Body of pancreas (tissue), 4 donors: ENCODE results near the gene SUSD4. TPM values are rescaled to one million over a fixed set of nuclear protein-coding genes. Genes with fewer than 3 reads are reported as not detected.

ENCODE experiments used
- ATAC-seq: fragments of 150-250 bp; one replicate; pipeline ENCODE4 v1.9.1; 2016
- DNase-seq, 4 donors: peaks; one replicate each; pipeline ENCODE4 v3.0.0-alpha.2; 2019
- H3K27ac ChIP-seq, 4 donors: fragments of 200-600 bp; sonication (generic); 1 replicate in 3 of 4; 2 replicates in 1 of 4; pipeline versions ENCODE4 v1.5.1 to v1.6.1; 2016 to 2019; ENCODE audit warnings: mild to moderate bottlenecking in 1 of 4, mixed read lengths in 1 of 4, moderate library complexity in 1 of 4
- H3K27me3 ChIP-seq, 2 donors: fragments of 200-600 bp; sonication (generic); one replicate each; pipeline ENCODE4 v1.6.0; 2016; ENCODE audit warnings: mild to moderate bottlenecking in 1 of 2
- H3K36me3 ChIP-seq, 2 donors: fragments of 200-600 bp; sonication (generic); replicated peaks in 1 of 2; 2 replicates each; pipeline ENCODE4 v1.5.1; 2016; ENCODE audit warnings: low read depth in 2 of 2; ENCODE audit not compliant: insufficient read depth in 1 of 2
- H3K4me1 ChIP-seq: fragments of 200-600 bp; sonication (generic); one replicate; pipeline ENCODE4 v1.6.0; 2016
- H3K4me3 ChIP-seq, 2 donors: fragments of 200-600 bp; sonication (generic); 1 replicate in 1 of 2; 2 replicates in 1 of 2; pipeline ENCODE4 v1.5.1; 2016 to 2019
- H3K9me3 ChIP-seq, 3 donors: fragments of 200-600 bp; sonication (generic); 1 replicate in 2 of 3; 2 replicates in 1 of 3; pipeline ENCODE4 v1.5.1; 2016
- CTCF ChIP-seq, 7 experiments: fragments of 450-650 bp in 4 of 7; fragments of 200-600 bp in 3 of 7; sonication (generic) in 3 of 7; IDR thresholded peaks; one replicate each; pipeline ENCODE4 v1.5.1; 2016 to 2019; ENCODE audit warnings: antibody characterized with exemption in 7 of 7
- POLR2A ChIP-seq, 3 donors: fragments of 450-650 bp; IDR thresholded peaks; one replicate each; pipeline ENCODE4 v1.6.1; 2016; ENCODE audit warnings: antibody characterized with exemption in 3 of 3, mild to moderate bottlenecking in 2 of 3
- WGBS, 2 donors: methylation state at CpG; one replicate each; pipeline ENCODE4 v1.1.5; 2017; 5-methylcytosine and 5-hydroxymethylcytosine counted together
- intact Hi-C: fragments of 100-400 bp; cut with DNase I; formaldehyde crosslinking; loops from one replicate; pipeline ENCODE4 v1.15.1; 2023
- total RNA-seq, 2 donors: library from RNA; depleted of rRNA; stranded (reverse); fragments of >200 nt; gene quantifications; one replicate each; pipeline ENCODE4 v1.1.0, GENCODE V29; 2016

Gene SUSD4
- total RNA-seq, 2 donors from 2014 or later, result 3.6 to 18.1 TPM

DNA sequence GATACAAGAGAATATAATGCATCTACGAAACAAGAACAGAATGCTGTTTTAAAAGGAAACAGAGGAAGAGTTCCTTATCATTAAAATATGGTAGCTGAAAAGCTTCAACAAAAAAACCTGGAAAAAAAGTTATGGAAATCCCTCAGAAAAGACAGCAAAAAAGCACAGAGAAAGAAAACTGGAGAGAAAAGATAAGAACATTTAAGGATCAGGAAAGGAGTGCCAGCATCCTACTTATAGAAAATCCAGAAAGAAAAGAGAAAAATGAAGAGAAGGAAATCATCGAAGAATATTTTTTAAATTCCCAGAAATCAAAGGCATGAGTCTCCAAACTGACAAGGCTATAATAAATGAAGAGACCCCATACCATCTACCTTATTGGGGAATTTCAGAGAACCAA, 29.8 kb downstream of the SUSD4 start:
- WGBS, 2 donors, result 91% methylated on average over 2 of the region's 2 CpGs
- Histone ChIP-seq H3K4me1 (no peaks in the 10 kb centered on the region), H3K27me3 (no peaks in the 10 kb centered on the region), H3K27ac (no peak overlapping the region), H3K4me3 (no peak overlapping the region), H3K36me3 (no peaks in the 10 kb centered on the region), H3K9me3 (no peaks in the 10 kb centered on the region)
- intact Hi-C loops, result no loop called here
- no peak for DNase-seq
- ATAC-seq, result no peak
- TF ChIP-seq CTCF (IDR thresholded peaks at IDR 0.05) (no peak), POLR2A (IDR thresholded peaks at IDR 0.05) (no peak)

GRCh38 chr1:223332997-223333396, 31.0 kb downstream of the SUSD4 start:
- 86 to 89% methylated on average over 7 of the region's 7 CpGs for WGBS, 2 donors
- DNase-seq (no peak), ATAC-seq (no peak)
- H3K27ac ChIP-seq, result no peak overlapping the region
- no peaks in the 10 kb centered on the region for H3K4me1 ChIP-seq
- H3K27me3 ChIP-seq, result no peaks in the 10 kb centered on the region
- H3K36me3 ChIP-seq, result no peaks in the 10 kb centered on the region
- intact Hi-C loops, result no loop called here
- TF ChIP-seq CTCF (IDR thresholded peaks at IDR 0.05) (no peak), POLR2A (IDR thresholded peaks at IDR 0.05) (no peak)
- no peak overlapping the region for H3K4me3 ChIP-seq
- no peaks in the 10 kb centered on the region for H3K9me3 ChIP-seq

DNA sequence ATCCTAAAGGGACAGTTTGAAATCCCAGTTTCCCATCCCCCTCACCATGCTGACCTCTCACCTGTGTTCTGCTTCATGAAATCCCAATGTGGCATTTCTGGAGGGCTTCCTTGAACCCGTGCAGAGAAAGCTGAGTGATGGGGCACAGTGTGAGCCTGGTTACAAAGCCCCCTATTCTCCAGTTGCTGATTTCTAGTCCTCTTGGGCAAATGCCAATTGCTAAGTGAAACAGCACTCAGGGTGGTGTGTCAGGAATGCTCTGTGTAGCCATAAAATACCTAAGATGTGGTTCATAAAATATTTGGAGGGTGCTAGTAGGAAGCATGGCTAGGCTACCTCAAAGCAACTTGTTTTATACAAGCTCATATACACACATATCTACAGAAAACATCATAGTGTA, 32.0 kb downstream of the SUSD4 start:
- ATAC-seq, result no peak
- Histone ChIP-seq H3K4me1 (no peaks in the 10 kb centered on the region), H3K36me3 (no peaks in the 10 kb centered on the region), H3K27me3 (no peaks in the 10 kb centered on the region), H3K27ac (no peak overlapping the region), H3K9me3 (no peaks in the 10 kb centered on the region), H3K4me3 (no peak overlapping the region)
- TF ChIP-seq CTCF (IDR thresholded peaks at IDR 0.05), result no peak
- no peak for TF ChIP-seq POLR2A (IDR thresholded peaks at IDR 0.05)
- no peak for DNase-seq
- 34 to 55% methylated on average over 1 of the region's 1 CpG for WGBS, 2 donors
- intact Hi-C loops, result no loop called here

GRCh38 chr1:223331301-223331700, 32.7 kb downstream of the SUSD4 start:
- no peaks in the 10 kb centered on the region for H3K4me1 ChIP-seq
- 84 to 90% methylated on average over 3 to 4 of the region's 4 CpGs for WGBS, 2 donors
- no peaks in the 10 kb centered on the region for H3K9me3 ChIP-seq
- intact Hi-C loops, result no loop called here
- H3K27me3 ChIP-seq, result no peaks in the 10 kb centered on the region
- H3K27ac ChIP-seq, result no peak overlapping the region
- H3K4me3 ChIP-seq, result no peak overlapping the region
- no peak for ATAC-seq
- no peak for DNase-seq
- TF ChIP-seq POLR2A (IDR thresholded peaks at IDR 0.05) (no peak), CTCF (IDR thresholded peaks at IDR 0.05) (no peak)
- no peaks in the 10 kb centered on the region for H3K36me3 ChIP-seq

- Histone ChIP-seq H3K27ac (no peak overlapping the region), H3K27me3 (no peaks in the 10 kb centered on the region), H3K4me3 (no peak overlapping the region), H3K9me3 (no peaks in the 10 kb centered on the region), H3K36me3 (no peaks in the 10 kb centered on the region), H3K4me1 (no peaks in the 10 kb centered on the region)
- DNase-seq, result no peak
- TF ChIP-seq CTCF (IDR thresholded peaks at IDR 0.05), result no peak
- no peak for ATAC-seq
- intact Hi-C loops, result no loop called here
- 42 to 58% methylated on average over 3 of the region's 3 CpGs for whole genome bisulfite sequencing, 2 donors
Observed at GRCh38 chr1:223330466-223330865, 33.5 kb downstream of the SUSD4 start.
